Measurements from ENCODE around the gene MYO5C. TPM values are rescaled to one million over a fixed set of nuclear protein-coding genes. Genes with fewer than 3 reads are reported as not detected.

The MYO5C gene
- total RNA-seq, 1 experiment from 2014 or later = 48.1 TPM

DNA sequence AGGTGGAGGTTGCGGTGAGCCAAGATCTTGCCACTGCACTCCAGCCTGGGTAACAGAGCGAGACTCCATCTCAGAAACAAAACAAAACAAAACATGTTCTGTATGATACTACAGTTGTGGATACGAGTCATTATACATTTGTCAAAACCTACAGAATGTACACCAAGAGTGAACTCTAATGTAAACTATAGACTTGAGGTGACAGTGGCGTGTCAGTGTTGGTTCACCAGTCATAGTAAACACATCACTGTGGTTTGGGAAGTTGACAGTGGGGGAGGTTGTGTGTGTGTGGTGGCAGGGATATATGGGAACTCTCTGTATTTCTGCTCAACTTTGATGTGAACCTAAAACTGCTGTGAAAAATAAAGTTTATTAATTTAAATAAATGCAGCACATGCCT, 71.4 kb downstream of the MYO5C start:
- H3K4me1 Mint-ChIP-seq (ENCODE audit: low read depth, unreplicated experiment) = no peaks in the 10 kb centered on the region
- no peaks in the 10 kb centered on the region for H3K9me3 Mint-ChIP-seq (ENCODE audit: low read depth, unreplicated experiment)
- no peak overlapping the region for H3K4me3 Mint-ChIP-seq (ENCODE audit: low read depth, unreplicated experiment)
- TF ChIP-seq, protein P1, sequence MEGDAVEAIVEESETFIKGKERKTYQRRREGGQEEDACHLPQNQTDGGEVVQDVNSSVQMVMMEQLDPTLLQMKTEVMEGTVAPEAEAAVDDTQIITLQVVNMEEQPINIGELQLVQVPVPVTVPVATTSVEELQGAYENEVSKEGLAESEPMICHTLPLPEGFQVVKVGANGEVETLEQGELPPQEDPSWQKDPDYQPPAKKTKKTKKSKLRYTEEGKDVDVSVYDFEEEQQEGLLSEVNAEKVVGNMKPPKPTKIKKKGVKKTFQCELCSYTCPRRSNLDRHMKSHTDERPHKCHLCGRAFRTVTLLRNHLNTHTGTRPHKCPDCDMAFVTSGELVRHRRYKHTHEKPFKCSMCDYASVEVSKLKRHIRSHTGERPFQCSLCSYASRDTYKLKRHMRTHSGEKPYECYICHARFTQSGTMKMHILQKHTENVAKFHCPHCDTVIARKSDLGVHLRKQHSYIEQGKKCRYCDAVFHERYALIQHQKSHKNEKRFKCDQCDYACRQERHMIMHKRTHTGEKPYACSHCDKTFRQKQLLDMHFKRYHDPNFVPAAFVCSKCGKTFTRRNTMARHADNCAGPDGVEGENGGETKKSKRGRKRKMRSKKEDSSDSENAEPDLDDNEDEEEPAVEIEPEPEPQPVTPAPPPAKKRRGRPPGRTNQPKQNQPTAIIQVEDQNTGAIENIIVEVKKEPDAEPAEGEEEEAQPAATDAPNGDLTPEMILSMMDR (IDR thresholded peaks at IDR 0.05; ENCODE audit: unreplicated experiment) = no peak
- H3K27ac Mint-ChIP-seq (ENCODE audit: unreplicated experiment) = no peak overlapping the region
- no peak for DNase-seq
- H3K27me3 Mint-ChIP-seq (ENCODE audit: unreplicated experiment) = no peaks in the 10 kb centered on the region
- no TSS peak for BruUV-seq (replicated peaks)
- CTCF ChIA-PET = no interaction called here
- intact Hi-C loops (cut with micrococcal nuclease; ENCODE audit: unreplicated experiment) = loop anchor here (10.0 kb wide), 1 partner anchor 439 kb away; no protein-coding TSS in a partner anchor
- H3K36me3 Mint-ChIP-seq (ENCODE audit: insufficient read depth, unreplicated experiment) = peaks cover 44% of the 10 kb centered on the region

DNA sequence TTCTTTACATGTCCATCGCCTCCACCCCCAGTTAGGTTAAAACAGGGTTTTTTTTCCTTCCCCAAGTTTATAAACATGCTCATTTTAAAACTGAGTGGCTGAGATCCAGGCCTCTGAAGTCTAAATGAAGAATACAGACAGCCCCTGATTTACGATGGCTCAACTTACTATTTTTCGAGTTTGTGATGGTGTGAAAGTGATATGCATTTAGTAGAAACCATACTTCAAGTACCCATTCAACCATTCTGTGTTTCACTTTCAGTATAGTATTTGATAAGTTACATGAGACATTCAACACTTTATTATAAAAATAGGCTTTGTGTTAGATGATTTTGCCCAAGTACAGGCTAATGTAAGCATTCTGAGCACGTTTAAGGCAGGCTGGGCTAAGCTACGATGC, 73.9 kb downstream of the MYO5C start:
- H3K4me1 Mint-ChIP-seq (ENCODE audit: low read depth, unreplicated experiment) = no peaks in the 10 kb centered on the region
- DNase-seq = no peak
- TF ChIP-seq, protein P1 (IDR thresholded peaks at IDR 0.05; ENCODE audit: unreplicated experiment) = no peak
- CTCF ChIA-PET = no interaction called here
- no peaks in the 10 kb centered on the region for H3K27me3 Mint-ChIP-seq (ENCODE audit: unreplicated experiment)
- H3K9me3 Mint-ChIP-seq (ENCODE audit: low read depth, unreplicated experiment) = no peaks in the 10 kb centered on the region
- intact Hi-C loops (cut with micrococcal nuclease; ENCODE audit: unreplicated experiment) = loop anchor here (10.0 kb wide), 1 partner anchor 437 kb away; no protein-coding TSS in a partner anchor
- H3K4me3 Mint-ChIP-seq (ENCODE audit: low read depth, unreplicated experiment) = no peak overlapping the region
- no peak overlapping the region for H3K27ac Mint-ChIP-seq (ENCODE audit: unreplicated experiment)
- peaks cover 48% of the 10 kb centered on the region for H3K36me3 Mint-ChIP-seq (ENCODE audit: insufficient read depth, unreplicated experiment)
- BruUV-seq (replicated peaks) = no TSS peak

DNA sequence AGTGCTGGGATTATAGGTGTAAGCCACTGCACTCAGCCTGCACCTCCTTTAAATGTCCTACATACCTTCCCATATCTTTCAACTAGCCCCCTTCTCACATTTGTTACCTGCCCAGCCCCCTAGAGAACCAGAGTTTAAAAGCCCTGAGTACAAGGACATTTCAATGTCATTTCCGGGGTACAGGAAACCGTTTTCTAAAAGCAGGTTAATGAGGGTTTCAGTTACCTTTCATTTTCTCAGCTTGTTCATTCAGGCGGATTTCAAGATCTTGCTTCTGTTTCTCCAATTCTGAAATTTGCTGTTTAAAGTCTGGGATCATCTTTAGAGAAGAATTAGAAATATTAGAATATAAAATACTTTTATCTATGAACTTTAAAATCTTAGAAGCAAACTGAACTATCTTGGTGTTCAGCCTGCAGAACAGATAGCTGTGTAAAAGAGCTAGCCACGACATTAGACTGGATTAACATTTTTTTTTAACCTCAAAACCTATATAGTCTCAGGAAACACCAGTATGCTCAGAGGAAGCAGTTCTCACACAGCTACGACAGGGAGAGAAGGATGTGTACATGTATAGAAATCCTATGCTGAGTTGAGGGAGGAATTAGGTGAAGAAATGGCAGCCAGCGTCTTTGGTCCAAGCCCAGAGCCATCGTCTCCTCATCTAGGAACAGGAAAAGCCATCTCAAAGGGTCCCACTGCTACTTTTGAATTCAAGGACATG, 74.5 kb downstream of the MYO5C start:
- no peak overlapping the region for H3K4me3 Mint-ChIP-seq (ENCODE audit: low read depth, unreplicated experiment)
- CTCF ChIA-PET = interaction anchor here (0.8 kb wide), 1 partner anchor 13 kb away, joined by 3 read pairs; no protein-coding TSS in a partner anchor
- DNase-seq = no peak
- no peak overlapping the region for H3K27ac Mint-ChIP-seq (ENCODE audit: unreplicated experiment)
- no TSS peak for BruUV-seq (replicated peaks)
- H3K9me3 Mint-ChIP-seq (ENCODE audit: low read depth, unreplicated experiment) = no peaks in the 10 kb centered on the region
- no peaks in the 10 kb centered on the region for H3K27me3 Mint-ChIP-seq (ENCODE audit: unreplicated experiment)
- H3K4me1 Mint-ChIP-seq (ENCODE audit: low read depth, unreplicated experiment) = no peaks in the 10 kb centered on the region
- peaks cover 48% of the 10 kb centered on the region for H3K36me3 Mint-ChIP-seq (ENCODE audit: insufficient read depth, unreplicated experiment)
- intact Hi-C loops (cut with micrococcal nuclease; ENCODE audit: unreplicated experiment) = loop anchor here (10.0 kb wide), 1 partner anchor 436 kb away; no protein-coding TSS in a partner anchor
- TF ChIP-seq, protein P1 (IDR thresholded peaks at IDR 0.05; ENCODE audit: unreplicated experiment) = no peak

DNA sequence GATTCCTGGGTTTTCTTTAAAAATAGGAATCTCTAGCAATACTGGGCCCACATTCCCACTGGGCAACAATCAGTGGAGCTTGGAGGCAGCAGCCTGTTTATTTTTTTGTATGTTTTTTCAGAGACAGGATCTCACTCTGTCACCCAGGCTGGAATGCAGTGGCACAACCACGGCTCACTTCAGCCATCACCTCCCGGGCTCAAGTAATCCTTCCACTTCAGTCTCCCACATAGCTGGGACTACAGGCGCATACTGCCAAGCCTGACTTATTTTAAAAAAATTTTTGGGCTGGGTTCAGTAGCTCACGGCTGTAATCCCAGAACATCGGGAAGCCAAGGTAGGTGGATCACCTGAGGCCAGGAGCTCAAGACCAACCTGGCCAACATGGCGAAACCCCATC, 75.4 kb downstream of the MYO5C start:
- BruUV-seq (replicated peaks) = no TSS peak
- H3K36me3 Mint-ChIP-seq (ENCODE audit: insufficient read depth, unreplicated experiment) = peaks cover 44% of the 10 kb centered on the region
- TF ChIP-seq, protein P1 (IDR thresholded peaks at IDR 0.05; ENCODE audit: unreplicated experiment) = no peak

More for the DNA sequence above, 75.4 kb downstream of the MYO5C start:
- CTCF ChIA-PET = interaction anchor here (0.8 kb wide), 1 partner anchor 12 kb away, joined by 3 read pairs; no protein-coding TSS in a partner anchor
- no peaks in the 10 kb centered on the region for H3K9me3 Mint-ChIP-seq (ENCODE audit: low read depth, unreplicated experiment)
- H3K27me3 Mint-ChIP-seq (ENCODE audit: unreplicated experiment) = no peaks in the 10 kb centered on the region
- H3K27ac Mint-ChIP-seq (ENCODE audit: unreplicated experiment) = no peak overlapping the region
- no peak for DNase-seq
- H3K4me3 Mint-ChIP-seq (ENCODE audit: low read depth, unreplicated experiment) = no peak overlapping the region
- intact Hi-C loops (cut with micrococcal nuclease; ENCODE audit: unreplicated experiment) = loop anchor here (10.0 kb wide), 1 partner anchor 435 kb away; no protein-coding TSS in a partner anchor
- H3K4me1 Mint-ChIP-seq (ENCODE audit: low read depth, unreplicated experiment) = no peaks in the 10 kb centered on the region

Data from Calu3 (cell line).